GM19025 (cell line): ENCODE results near the gene ACACA.
"Not testable (repeated sequence)": the region's sequence is repeated elsewhere in the genome, so short reads cannot be mapped to it uniquely, and the experiment has no call there.

Source experiments
- ATAC-seq: cut with Tn5 transposase; IDR thresholded peaks from one replicate; pipeline ENCODE4 v1.9.1; 2021; ENCODE audit warnings: mild to moderate bottlenecking, low read depth, moderate library complexity; ENCODE audit not compliant: unreplicated experiment

The ACACA gene

DNA sequence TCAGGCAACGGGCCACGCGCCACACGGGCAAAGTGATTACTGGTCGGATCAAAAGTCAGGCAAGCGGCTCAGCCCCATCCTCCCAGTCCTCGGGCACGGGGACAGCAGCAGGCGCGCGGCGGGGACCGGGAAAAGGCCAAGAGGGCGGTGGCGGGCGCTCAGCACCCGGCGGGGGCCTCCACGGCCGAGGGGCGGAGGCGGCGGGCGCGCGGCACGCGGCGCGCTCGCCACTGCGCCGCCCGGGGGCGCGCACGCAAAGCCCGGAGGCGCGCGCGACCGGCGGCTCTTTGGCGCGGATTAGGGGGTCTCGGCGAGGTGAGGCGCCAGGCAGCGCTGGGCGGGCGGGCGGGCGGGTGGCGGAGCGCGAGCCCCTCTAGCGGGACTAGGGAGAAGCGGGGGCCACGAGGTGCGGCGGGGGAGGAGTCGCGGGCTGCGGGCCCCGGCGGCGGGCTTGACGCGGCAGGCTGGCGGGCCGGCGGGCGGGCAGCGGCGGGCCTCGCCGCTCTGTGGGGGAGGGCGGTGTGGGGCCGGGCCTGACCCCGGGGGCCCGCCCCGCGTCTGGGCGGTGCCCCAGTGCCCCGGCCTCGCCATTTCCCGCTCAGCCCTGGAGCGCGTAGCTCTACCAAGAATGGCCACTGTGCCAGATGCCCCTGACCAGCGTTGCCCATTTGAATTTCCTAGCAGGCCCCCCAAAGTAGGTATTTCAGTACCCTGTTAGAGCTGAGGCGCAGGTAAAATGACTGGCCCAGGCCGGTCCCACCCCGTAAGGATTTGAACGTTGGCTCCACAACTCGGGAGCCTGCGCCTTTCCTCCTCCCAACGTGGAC lies at the start of gene ACACA, which contains the start of gene TADA2A:
Gene ACACA (minus strand): TSS at position 202 of the 827 bp plus-strand sequence. CDS start 537 bp downstream, outside the sequence.
Gene TADA2A (plus strand): TSS at position 252 of the 827 bp plus-strand sequence. CDS start 4,480 bp downstream, outside the sequence.
- peak; percentile 81 for ATAC-seq

DNA sequence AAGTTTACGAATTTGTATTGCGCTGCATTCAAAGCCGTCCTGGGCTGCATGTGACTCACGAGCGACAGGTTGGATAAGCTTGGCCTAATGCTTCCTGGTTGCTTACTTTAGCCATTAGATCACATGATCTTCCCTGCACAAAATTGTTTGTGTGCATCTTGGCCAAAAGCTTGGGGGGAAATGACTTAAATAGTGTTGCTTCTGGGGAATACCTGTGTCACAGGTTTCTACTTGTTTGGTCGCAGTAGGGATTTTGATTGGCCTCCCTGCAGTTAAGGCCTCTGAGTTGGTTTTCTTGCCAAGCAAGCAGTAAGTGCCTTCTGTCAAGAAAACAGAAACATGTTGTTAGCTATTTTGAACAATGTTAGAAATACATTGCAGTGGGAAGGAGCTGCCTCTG lies 43.5 kb upstream of the ACACA start:
- ATAC-seq: no peak

DNA sequence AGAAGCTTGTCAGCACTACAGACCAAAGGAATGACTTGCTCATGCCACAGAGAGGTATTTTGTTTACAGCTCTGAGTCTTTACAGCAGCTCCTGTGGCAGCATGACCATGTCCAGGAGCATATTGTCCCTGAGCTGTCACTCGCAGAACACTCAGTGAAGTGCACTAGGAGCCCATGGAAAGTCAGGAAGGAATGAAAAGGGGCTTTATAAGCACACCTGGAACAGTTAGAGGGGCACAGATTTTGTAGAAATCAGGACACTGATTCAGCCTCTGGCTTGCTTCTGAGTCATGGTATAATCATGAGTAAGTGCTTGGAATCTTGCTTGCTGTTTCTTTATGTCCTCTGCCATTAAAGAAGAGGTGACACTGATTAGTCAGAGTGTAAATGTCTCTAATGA lies 41.0 kb upstream of the ACACA start:
- ATAC-seq: no peak

- ATAC-seq: no peak
These were observed 39.4 kb upstream of the ACACA start for GRCh38 chr17:37446027-37446426.

- ATAC-seq: not testable (repeated sequence)
These were observed 34.9 kb upstream of the ACACA start for GRCh38 chr17:37441369-37442014.

DNA sequence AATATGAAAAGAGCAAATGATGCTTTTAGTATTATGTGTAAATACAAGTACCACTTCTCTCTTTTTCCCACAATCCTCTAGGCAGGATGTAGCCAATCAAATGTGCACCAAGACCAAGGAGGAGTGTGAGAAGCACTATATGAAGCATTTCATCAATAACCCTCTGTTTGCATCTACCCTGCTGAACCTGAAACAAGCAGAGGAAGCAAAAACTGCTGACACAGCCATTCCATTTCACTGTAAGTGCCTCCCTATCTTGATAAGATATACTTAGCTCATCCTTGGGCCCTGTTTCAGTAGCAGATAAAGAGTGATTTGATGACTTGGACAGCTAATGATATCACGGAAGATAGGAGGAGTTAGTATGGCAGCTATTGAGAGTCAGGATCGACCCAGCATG lies 33.8 kb upstream of the ACACA start:
- ATAC-seq: no peak

GRCh38 chr17:37438141-37438540 lies 31.5 kb upstream of the ACACA start:
- ATAC-seq: no peak

DNA sequence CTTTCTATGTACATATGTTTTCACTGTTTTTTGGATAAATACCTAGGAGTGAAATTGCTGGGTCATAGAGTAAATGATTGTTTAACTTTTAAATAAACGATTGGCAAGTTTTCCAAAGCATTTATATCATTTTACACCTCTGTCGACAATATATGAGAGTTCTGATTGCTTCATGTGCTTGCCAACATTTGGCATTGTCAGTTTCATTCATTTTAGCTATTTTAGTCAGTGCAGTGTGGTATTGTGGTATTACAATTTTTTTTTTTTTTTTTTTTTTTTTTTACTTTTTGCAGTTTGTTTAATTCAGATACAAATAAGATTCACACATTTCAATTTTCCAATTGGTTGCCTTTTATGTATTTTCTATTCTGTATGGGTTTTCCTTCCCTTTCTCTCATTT lies 26.0 kb upstream of the ACACA start:
- no peak for ATAC-seq

DNA sequence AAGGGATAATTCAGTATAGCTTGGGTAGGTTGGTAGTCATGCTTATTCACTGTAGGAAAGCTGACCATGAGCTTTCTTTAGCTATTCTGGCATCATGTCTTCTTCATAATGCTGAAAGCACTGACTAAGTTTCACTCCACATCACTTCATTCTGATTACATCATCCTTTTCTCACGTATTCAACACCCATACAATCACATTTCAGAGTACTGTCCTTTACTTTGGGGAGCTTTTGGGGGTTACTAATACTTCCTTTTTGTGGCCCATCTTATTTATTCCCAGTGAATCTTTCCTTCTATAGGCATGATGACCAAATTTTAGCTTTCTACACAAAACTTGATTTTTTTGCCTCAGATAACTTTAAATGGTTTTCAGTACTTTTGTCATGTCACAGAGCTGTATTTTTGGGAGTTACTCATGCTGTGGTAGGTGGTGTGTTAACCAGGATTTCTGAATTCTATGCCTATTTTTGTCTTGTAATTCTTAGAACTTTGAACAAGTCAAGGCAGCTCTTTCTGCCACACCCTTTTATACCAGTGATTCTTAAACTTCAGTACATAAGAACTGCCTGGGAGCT lies 23.5 kb upstream of the ACACA start:
- ATAC-seq: no peak

GRCh38 chr17:37429453-37429852 lies 22.8 kb upstream of the ACACA start:
- no peak for ATAC-seq

GRCh38 chr17:37429039-37429438 lies 22.4 kb upstream of the ACACA start:
- no peak for ATAC-seq

- no peak for ATAC-seq
These were observed 18.6 kb upstream of the ACACA start for GRCh38 chr17:37425268-37425667.

DNA sequence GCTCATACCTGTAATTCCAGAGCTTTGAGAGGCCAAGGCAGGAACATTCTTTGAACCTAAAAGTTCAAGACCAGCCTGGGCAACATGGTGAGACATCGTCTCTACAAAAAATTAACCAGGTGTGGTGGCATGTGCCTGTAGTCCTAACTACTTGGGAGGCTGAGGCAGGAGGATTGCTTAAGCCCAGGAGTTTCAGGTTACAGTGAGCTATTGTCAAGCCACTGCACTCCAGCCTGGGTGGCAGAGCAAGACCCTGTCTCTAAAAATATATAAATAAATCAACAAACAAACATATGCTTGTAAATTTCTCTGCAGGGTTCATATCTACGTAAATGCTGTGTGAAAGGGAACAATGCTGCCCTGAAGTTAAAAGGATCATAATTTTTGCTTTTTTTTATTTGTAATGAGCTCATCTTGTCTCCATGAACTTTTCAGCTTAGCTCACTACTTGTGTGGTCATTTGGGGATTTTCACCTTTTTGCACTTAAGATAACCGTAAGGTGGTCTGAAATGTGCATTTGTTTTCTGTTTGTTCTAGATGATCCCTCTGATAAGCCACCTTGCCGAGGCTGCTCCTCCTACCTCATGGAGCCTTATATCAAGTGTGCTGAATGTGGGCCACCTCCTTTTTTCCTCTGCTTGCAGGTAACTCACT lies 16.5 kb upstream of the ACACA start:
- no peak for ATAC-seq

GRCh38 chr17:37417852-37418251 lies 11.2 kb upstream of the ACACA start:
- ATAC-seq: no peak

GRCh38 chr17:37413875-37414519 lies 7.4 kb upstream of the ACACA start:
- no peak for ATAC-seq

DNA sequence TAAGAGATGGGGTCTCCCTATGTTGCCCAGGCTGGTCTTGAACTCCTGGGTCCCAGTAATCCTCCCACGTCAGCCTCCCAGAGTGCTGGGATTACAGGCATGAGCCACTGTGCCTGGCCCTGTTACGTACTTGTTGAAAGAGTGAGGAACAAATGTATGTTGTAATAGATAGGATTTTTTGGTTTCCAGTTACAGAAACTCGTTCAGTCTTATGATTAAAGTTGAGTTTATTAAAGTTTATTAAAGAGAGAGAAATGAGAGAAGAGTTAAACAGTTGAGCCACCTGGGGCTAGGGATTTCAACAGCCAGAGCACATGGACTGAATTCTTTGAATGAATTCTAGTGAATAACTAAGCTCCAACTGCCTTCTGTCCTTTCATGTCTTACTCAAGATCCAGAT lies 3.7 kb upstream of the ACACA start:
- ATAC-seq: no peak

DNA sequence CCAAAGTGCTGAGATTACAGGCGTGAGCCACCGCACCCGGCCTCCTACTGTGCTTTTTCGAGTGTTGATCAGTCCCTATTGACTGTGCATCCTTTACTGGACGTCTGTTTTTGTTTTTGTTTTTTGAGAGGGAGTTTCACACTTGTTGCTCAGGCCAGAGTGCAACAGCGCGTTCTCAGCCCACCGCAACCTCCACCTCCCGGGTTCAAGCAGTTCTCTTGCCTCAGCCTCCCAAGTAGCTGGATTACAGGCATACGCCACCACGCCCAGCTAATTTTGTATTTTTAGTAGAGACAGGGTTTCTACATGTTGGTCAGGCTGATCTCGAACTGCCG lies 1.5 kb upstream of the ACACA start:
- not testable (repeated sequence) for ATAC-seq

- no peak for ATAC-seq
These were observed 541 bp downstream of the ACACA start for GRCh38 chr17:37405955-37406634.

DNA sequence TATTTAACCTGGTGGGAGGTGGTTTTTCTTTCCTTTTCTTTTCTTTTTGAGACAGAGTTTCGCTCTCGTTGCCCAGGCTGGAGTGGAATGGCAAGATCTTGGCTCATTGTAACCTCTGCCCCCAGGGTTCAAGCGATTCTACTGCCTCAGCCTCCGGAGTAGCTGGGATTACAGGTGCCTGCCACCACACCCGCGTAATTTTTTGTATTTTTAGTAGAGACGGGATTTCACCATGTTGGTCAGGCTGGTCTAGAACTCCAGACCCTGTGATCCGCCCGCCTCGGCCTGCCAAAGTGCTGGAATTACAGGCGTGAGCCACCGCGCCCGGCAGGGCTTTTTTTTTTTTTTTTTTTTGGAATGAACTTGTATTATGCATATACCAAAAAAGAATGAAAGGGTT lies 1.1 kb downstream of the ACACA start:
- not testable (repeated sequence) for ATAC-seq

DNA sequence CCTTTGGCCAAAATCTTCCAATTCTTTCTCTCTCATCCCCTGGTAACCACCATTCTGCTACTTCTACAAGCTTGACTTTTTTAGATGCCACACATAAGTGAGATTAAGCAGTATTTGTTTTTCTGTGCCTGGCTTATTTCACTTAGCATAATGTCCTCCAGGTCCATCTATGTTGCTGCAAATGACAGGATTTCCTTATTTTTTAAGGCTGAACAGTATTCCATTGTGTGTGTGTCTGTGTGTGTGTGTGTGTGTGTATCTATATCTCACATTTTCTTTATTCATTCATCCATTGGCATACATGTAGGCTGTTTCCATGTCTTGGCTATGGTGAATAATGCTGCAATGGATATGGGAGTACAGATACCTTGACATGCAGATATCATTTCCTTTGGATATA lies 6.1 kb downstream of the ACACA start:
- no peak for ATAC-seq
